OCI-LY3 (cell line): ENCODE data around the gene BCAP31.
"Not testable (repeated sequence)": the region's sequence is repeated elsewhere in the genome, so short reads cannot be mapped to it uniquely, and the experiment has no call there.

Experiments used
- EZH2phosphoT487 ChIP-seq: fragments of 200-600 bp; shearing (Covaris generic); IDR thresholded peaks from 2 replicates; pipeline ENCODE4 v1.6.1; 2018; ENCODE audit warnings: antibody characterized with exemption, mixed run types, low read depth
- TF ChIP-seq, protein P1 (sequence below): fragments of 200-600, 300-600 bp; sonication (generic); IDR thresholded peaks from 2 replicates; pipeline ENCODE4 v1.5.1; 2014; ENCODE audit warnings: antibody characterized with exemption, low read length, low read depth

DNA sequence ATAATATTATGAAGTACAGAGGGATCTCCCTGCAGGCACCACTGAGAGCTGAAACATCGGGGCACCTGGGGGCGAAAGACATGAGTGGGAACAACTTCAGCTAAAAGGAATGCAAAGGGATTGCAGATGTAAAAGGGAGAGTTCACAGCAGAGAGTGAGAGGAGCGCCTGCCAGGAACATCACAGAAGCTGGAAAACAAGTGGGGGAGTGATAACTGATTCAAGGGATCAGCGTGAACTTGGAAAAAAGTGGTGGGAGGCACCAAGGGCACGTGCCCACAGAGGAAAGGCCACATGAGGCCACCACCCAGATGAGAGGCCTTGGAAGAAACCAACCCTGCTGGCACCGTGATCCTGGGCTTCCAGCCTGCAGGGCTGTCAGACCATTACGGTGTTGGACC, 24.8 kb upstream of the BCAP31 start:
- not testable (repeated sequence) for TF ChIP-seq EZH2phosphoT487
- TF ChIP-seq, protein P1, sequence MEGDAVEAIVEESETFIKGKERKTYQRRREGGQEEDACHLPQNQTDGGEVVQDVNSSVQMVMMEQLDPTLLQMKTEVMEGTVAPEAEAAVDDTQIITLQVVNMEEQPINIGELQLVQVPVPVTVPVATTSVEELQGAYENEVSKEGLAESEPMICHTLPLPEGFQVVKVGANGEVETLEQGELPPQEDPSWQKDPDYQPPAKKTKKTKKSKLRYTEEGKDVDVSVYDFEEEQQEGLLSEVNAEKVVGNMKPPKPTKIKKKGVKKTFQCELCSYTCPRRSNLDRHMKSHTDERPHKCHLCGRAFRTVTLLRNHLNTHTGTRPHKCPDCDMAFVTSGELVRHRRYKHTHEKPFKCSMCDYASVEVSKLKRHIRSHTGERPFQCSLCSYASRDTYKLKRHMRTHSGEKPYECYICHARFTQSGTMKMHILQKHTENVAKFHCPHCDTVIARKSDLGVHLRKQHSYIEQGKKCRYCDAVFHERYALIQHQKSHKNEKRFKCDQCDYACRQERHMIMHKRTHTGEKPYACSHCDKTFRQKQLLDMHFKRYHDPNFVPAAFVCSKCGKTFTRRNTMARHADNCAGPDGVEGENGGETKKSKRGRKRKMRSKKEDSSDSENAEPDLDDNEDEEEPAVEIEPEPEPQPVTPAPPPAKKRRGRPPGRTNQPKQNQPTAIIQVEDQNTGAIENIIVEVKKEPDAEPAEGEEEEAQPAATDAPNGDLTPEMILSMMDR = not testable (repeated sequence)
